ENCODE results near the gene DAPK3. TPM values are rescaled to one million over a fixed set of nuclear protein-coding genes. Genes with fewer than 3 reads are reported as not detected.

DAPK3 gene
- 10 to 100 TPM; 35.5 to 41.8 TPM for total RNA-seq

GRCh38 chr19:3970808-3971598 lies at the start of gene DAPK3:
Gene DAPK3, minus strand, starts transcription at chr19:3971099. Its CDS starts 1,364 bp downstream, at chr19:3969735.
- Mint-ChIP-seq H3K36me3 (ENCODE audit: low read depth) (peaks cover 19% of the 10 kb centered on the region), H3K27me3 (no peaks in the 10 kb centered on the region)
- POLR2A ChIA-PET = interaction anchor here (0.6 to 1.2 kb wide), 3 partner anchors 14 to 103 kb away, joined by 4 to 6 read pairs (median 5); partner anchors contain the start of gene EEF2

DNA sequence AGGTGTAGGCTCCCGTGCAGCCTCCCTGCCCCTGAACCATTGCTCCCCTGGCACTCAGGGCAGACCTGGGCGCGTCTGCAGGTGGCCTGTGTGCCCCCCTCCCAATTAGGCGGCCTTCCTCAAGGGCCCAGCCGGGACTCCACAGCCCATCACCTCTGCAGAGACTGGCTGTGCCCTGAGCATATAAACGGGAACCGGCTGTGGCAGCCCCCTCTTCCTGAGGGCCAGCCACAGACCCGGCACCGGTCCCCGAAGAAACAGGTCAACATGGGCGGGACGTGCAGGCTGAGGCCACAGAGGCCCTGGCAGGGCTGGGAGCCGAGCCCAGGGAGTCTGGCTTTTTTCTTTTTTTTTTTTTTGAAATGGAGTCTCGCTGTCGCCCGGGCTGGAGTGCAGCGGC lies 48.7 kb upstream of the DAPK3 start:
- H3K27ac Mint-ChIP-seq = no peak overlapping the region
- H3K9me3 Mint-ChIP-seq = peaks cover 3% of the 10 kb centered on the region
- H3K27me3 Mint-ChIP-seq = no peaks in the 10 kb centered on the region
- DNase-seq = no peak
- H3K4me1 Mint-ChIP-seq = peaks cover 3% of the 10 kb centered on the region
- ChIA-PET POLR2A (no interaction called here), CTCF (interaction anchor here (0.6 to 1.0 kb wide), 2 partner anchors 13 to 525 kb away, joined by 3 read pairs; no protein-coding TSS in a partner anchor)
- H3K36me3 Mint-ChIP-seq (ENCODE audit: low read depth) = peaks cover 15% of the 10 kb centered on the region
- H3K4me3 Mint-ChIP-seq = no peak overlapping the region

More at GRCh38 chr19:3970808-3971598, at the start of gene DAPK3:
- peak within 1 kb of the TSS; percentile 91 for H3K4me3 Mint-ChIP-seq
- peak within 1 kb of the TSS; percentile 87 for H3K27ac Mint-ChIP-seq
- no peaks in the 10 kb centered on the region for H3K9me3 Mint-ChIP-seq
- CTCF ChIA-PET = interaction anchor here (1.0 to 1.6 kb wide), 2 partner anchors 9 to 17 kb away, joined by 6 to 11 read pairs; no protein-coding TSS in a partner anchor
- H3K4me1 Mint-ChIP-seq = peaks cover 23% of the 10 kb centered on the region
- peak; percentile 93 for DNase-seq

- H3K27me3 Mint-ChIP-seq = no peaks in the 10 kb centered on the region
- H3K4me3 Mint-ChIP-seq = no peak overlapping the region
- H3K9me3 Mint-ChIP-seq = peaks cover 3% of the 10 kb centered on the region
- H3K36me3 Mint-ChIP-seq (ENCODE audit: low read depth) = peaks cover 11% of the 10 kb centered on the region
- peaks cover 8% of the 10 kb centered on the region for H3K4me1 Mint-ChIP-seq
- DNase-seq = no peak
- no peak overlapping the region for H3K27ac Mint-ChIP-seq
- ChIA-PET POLR2A (no interaction called here), CTCF (interaction anchor here (0.5 to 1.0 kb wide), 3 partner anchors 13 to 524 kb away, joined by 3 to 4 read pairs (median 3); no protein-coding TSS in a partner anchor)
Observed at GRCh38 chr19:4018775-4019504, 48.0 kb upstream of the DAPK3 start.

DNA sequence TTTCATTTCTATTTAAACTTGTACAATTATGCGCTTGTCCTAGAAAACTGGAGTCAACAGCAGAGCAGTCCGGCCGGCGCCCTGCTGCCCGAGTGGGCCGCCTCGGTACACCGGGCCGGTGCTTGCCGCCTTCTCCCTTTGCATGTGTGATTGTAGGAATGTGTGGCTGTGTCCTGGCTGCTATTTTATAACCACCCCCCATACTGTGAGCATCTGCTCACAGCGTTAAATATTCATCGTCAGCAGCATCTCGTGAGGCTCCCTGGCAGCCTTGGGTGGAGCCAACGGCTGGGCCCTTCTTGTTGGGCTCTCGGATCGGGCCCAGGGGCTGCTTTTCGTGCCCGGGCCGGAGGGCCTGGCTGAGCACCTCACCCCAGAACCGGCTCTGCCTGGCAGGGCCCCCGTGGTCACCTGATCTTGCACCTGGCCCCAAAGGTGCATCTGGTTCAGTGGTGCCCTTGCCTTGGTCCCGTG lies 47.3 kb upstream of the DAPK3 start:
- Mint-ChIP-seq H3K36me3 (ENCODE audit: low read depth) (peaks cover 11% of the 10 kb centered on the region), H3K27ac (no peak overlapping the region), H3K4me1 (peaks cover 8% of the 10 kb centered on the region), H3K27me3 (no peaks in the 10 kb centered on the region), H3K9me3 (peaks cover 3% of the 10 kb centered on the region), H3K4me3 (no peak overlapping the region)
- DNase-seq = no peak
- POLR2A ChIA-PET = no interaction called here
- CTCF ChIA-PET = no interaction called here

DNA sequence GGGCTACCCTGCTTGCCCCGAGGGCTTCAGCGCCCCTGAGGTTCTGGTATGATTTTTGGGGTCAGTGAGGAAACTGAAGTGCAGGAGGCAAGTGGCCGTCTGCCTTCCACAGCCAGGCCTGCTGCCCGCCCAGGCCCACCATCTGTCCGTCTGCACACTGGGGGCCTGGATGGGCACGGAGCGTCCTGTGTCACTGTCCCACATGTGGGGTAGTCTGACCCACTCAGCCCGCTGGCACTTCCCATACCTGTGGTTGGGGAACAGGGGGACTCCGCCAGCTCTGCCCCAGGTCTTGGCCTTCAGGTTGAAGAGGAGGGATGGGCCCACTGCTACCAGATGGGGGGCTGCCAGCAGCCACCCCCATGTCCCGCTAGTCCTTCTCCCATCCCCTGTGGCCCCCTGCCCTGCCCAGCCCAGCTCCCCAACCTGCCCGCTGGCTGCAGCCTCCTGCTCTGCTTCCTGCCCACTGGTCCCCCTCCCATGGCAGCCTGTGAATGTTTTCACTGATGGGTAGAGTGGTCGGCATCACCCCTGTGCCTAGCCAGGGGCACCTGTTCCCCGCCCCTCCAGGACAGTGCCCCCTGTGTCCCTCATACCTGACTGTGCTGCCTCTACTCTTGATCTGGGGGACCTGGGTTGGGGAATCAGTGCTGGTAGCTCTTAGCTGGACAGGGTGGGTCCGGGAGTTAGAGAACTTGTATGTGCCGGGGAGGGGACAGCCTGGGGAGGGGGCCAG lies 46.2 kb upstream of the DAPK3 start:
- Mint-ChIP-seq H3K4me3 (no peak overlapping the region), H3K27me3 (no peaks in the 10 kb centered on the region), H3K9me3 (peaks cover 2% of the 10 kb centered on the region), H3K36me3 (ENCODE audit: low read depth) (peaks cover 10% of the 10 kb centered on the region), H3K4me1 (peaks cover 8% of the 10 kb centered on the region), H3K27ac (peak overlapping the region; percentile 46)
- POLR2A ChIA-PET = no interaction called here
- CTCF ChIA-PET = no interaction called here
- DNase-seq = no peak

DNA sequence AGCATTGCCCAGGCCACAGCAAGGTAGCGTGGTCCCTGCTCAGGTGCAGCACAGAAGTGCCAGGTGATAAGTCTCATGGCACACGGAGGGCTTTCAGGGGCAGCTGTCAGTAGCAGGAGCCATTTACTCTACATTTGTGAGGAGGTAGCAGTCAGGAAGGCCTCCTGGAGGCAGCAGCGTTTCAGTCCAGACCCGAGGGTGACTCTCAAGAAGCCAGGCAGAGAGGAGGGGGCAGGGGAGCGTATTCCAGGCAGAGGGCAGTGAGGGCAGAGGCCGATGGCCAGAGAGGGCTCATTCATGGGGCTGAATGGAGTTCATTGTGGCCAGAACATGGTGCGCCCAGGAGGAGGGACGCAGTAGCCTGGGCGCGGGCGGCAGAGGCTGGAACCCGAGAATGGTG lies 45.6 kb upstream of the DAPK3 start:
- no peak for DNase-seq
- Mint-ChIP-seq H3K4me1 (peaks cover 8% of the 10 kb centered on the region), H3K9me3 (no peaks in the 10 kb centered on the region), H3K36me3 (ENCODE audit: low read depth) (peaks cover 8% of the 10 kb centered on the region), H3K27ac (no peak overlapping the region), H3K4me3 (no peak overlapping the region), H3K27me3 (no peaks in the 10 kb centered on the region)
- ChIA-PET POLR2A (no interaction called here), CTCF (no interaction called here)

DNA sequence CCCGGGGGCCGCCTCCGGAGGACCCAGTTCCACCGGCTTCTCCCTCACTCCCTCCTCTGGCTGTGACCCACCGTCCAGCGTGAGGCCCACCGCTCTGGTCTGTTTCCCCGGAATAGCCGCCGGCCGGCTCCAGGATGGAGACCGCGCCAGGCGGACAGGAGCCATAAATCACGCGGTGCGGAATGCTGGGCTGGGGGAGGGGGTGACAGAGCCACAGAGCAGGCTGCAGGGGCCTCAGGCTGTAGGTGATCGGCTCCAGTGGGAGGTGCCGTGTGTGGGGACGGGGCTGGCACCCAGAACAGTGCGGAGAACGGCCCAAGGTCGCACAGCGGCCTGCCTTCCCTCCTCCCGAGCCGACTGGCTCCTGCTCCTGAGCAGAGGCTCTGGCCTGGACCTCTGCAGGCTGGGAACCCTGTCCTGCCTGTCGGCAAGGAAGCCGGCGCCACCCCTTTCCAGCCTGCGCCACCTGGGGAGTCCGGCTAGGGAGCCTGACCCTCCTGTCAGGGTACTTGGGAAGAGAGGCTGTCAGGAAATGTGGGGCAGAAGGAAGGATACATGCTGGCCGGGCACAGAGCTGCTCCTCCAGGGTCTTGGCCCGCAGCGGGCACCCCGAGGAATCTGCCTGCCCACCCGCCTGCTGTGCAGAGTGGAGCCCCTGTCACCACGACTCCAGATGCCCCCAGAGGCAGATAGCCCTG lies 45.0 kb upstream of the DAPK3 start:
- H3K27ac Mint-ChIP-seq = no peak overlapping the region
- no peaks in the 10 kb centered on the region for H3K9me3 Mint-ChIP-seq
- CTCF ChIA-PET = no interaction called here
- peaks cover 5% of the 10 kb centered on the region for H3K36me3 Mint-ChIP-seq (ENCODE audit: low read depth)
- POLR2A ChIA-PET = no interaction called here
- DNase-seq = no peak
- no peak overlapping the region for H3K4me3 Mint-ChIP-seq
- H3K27me3 Mint-ChIP-seq = no peaks in the 10 kb centered on the region
- H3K4me1 Mint-ChIP-seq = peaks cover 8% of the 10 kb centered on the region

DNA sequence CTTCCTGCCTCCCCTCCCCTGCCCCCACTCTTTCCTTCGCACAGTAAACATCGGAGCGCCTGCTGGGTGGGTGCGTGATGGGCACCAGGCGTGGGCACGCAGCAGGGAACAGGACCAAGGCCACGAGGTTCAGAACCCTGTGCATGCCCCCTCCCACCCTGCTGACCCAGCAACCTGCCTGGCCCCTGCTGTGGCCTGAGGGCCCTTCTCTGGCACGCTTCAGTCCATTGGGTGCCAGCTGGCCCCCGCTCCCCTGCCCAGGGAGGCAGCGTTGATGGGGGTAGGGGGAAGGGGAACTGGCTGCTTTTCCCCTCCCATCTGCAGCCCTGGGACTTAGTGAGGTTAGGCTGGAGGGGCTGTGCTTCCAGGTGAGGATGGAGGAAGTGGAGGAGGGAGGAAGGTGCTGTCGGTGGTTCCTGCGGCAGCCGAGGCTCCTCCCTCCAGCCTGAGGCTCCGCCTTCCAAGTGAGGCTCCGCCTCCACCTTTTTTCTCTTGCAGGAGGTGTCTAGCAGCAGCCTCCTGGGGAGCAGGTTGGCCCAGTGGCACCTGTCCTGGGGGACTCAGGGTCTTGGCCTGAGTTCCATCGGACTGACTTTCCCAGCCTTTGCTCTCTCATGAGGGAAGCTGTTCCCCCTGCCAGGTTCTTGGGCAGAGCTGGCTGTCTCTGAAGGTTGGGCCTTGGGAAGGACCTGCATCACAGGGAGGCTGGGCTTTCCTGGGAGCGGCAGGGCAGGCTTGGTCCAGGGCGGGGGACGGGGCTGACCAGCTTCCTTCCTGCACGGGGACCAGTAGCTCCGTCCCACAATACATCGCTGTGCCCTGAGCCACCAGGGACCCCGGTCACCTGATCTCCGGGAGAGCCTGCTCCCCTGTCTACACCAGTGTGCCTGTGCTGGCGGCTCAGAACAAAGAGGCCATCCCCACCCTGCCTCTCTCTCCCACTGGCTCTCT lies 43.9 kb upstream of the DAPK3 start:
- H3K4me1 Mint-ChIP-seq = peaks cover 8% of the 10 kb centered on the region
- ChIA-PET POLR2A (no interaction called here), CTCF (no interaction called here)
- no peak overlapping the region for H3K27ac Mint-ChIP-seq
- no peaks in the 10 kb centered on the region for H3K9me3 Mint-ChIP-seq
- no peak overlapping the region for H3K4me3 Mint-ChIP-seq
- H3K27me3 Mint-ChIP-seq = no peaks in the 10 kb centered on the region
- H3K36me3 Mint-ChIP-seq (ENCODE audit: low read depth) = peaks cover 2% of the 10 kb centered on the region
- peak; percentile 57 for DNase-seq

GRCh38 chr19:4013886-4014540 lies 43.1 kb upstream of the DAPK3 start:
- H3K4me1 Mint-ChIP-seq = peaks cover 15% of the 10 kb centered on the region
- POLR2A ChIA-PET = no interaction called here

DNA sequence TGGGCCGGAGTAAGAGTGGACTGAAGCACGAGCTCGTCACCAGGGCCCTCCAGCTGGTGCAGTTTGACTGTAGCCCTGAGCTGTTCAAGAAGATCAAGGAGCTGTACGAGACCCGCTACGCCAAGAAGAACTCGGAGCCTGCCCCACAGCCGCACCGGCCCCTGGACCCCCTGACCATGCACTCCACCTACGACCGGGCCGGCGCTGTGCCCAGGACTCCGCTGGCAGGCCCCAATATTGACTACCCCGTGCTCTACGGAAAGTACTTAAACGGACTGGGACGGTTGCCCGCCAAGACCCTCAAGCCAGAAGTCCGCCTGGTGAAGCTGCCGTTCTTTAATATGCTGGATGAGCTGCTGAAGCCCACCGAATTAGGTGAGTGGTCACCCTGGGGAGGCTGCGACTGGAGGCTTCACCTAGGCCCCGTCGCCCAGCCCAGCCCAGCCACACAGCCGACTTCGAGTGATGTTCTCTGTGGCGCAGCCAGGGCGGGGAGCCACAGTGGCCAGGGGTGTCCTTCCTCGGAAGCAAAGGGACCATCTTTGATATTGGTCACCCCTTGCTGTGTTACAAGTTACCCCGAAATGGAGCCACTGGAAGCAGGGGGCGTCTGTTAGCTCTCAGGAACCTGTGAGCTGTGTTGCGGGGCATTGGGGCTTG lies 42.2 kb upstream of the DAPK3 start:
- H3K36me3 Mint-ChIP-seq (ENCODE audit: low read depth) = peaks cover 2% of the 10 kb centered on the region
- H3K27ac Mint-ChIP-seq = no peak overlapping the region
- ChIA-PET POLR2A (no interaction called here), CTCF (interaction anchor here (1.0 to 1.1 kb wide), 2 partner anchors 16 to 25 kb away, joined by 3 to 4 read pairs; no protein-coding TSS in a partner anchor)
- no peaks in the 10 kb centered on the region for H3K27me3 Mint-ChIP-seq
- H3K4me3 Mint-ChIP-seq = no peak overlapping the region
- no peak for DNase-seq
- H3K9me3 Mint-ChIP-seq = no peaks in the 10 kb centered on the region
- peaks cover 22% of the 10 kb centered on the region for H3K4me1 Mint-ChIP-seq

More at GRCh38 chr19:4013886-4014540, 43.1 kb upstream of the DAPK3 start:
- no peak overlapping the region for H3K27ac Mint-ChIP-seq
- peaks cover 2% of the 10 kb centered on the region for H3K36me3 Mint-ChIP-seq (ENCODE audit: low read depth)
- H3K4me3 Mint-ChIP-seq = no peak overlapping the region
- no peaks in the 10 kb centered on the region for H3K27me3 Mint-ChIP-seq
- CTCF ChIA-PET = interaction anchor here (1.1 kb wide), 1 partner anchor 26 kb away, joined by 4 read pairs; no protein-coding TSS in a partner anchor
- H3K9me3 Mint-ChIP-seq = no peaks in the 10 kb centered on the region
- no peak for DNase-seq
